Sigmoid colon (tissue), 3 donors: ENCODE data around the gene APBA3.

Experiments
- CTCF ChIP-seq, 4 experiments: fragments of 450-650 bp in 3 of 4; fragments of 200-600 bp in 1 of 4; IDR thresholded peaks; one replicate each; pipeline ENCODE4 v1.5.1; 2016 to 2019; ENCODE audit warnings: antibody characterized with exemption in 4 of 4, mild to moderate bottlenecking in 3 of 4, moderate library complexity in 2 of 4
- POLR2A ChIP-seq, 2 donors: fragments of 450-650 bp; IDR thresholded peaks; one replicate each; pipeline ENCODE4 v1.6.1; 2016; ENCODE audit warnings: antibody characterized with exemption in 2 of 2, mild to moderate bottlenecking in 2 of 2, moderate library complexity in 2 of 2

GRCh38 chr19:3793799-3794198 lies 32.3 kb upstream of the APBA3 start:
- TF ChIP-seq CTCF (IDR thresholded peaks at IDR 0.05) (no peak), POLR2A (IDR thresholded peaks at IDR 0.05) (no peak)
